Astrocyte of the spinal cord (primary cell): Measurements from ENCODE around the gene DUSP18.

Experiments used
- DNase-seq: peaks from one replicate; pipeline ENCODE4 v3.0.0; 2011; ENCODE audit warnings: low read depth, low spot score
- H3K4me3 ChIP-seq: 2 replicates; pipeline ENCODE4 v1.5.1; 2011; ENCODE audit warnings: low read depth, mild to moderate bottlenecking, low read length, moderate library complexity
- in situ Hi-C: cut with HindIII; loops from 2 replicates; pipeline ENCODE4 v1.10.0; 2017; ENCODE audit warnings: low sequenced_read_pairs
- TF ChIP-seq, protein P1 (sequence below): IDR thresholded peaks from 2 replicates; pipeline ENCODE4 v1.5.1; 2012; ENCODE audit warnings: low read depth, mild to moderate bottlenecking, low read length, inconsistent platforms

DUSP18 gene

DNA sequence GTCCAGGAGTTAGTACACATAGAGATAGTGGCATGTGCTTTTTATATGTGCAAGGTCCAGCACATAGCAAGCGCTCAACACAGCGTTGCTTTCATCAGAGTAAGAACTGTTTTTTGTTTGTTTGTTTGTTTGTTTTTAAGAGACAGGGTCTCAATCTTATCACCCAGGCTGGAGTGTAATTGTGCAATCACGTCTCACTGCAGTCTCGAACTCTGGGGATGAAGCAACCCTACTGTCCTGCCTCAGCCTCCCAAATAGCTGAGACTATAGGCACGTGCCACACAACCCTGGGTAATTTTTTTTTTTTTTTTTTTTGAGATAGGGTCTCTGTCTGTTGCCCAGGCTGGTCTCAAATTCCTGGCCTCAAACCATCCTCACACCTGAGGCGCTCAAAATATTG, 49.9 kb downstream of the DUSP18 start:
- TF ChIP-seq, protein P1, sequence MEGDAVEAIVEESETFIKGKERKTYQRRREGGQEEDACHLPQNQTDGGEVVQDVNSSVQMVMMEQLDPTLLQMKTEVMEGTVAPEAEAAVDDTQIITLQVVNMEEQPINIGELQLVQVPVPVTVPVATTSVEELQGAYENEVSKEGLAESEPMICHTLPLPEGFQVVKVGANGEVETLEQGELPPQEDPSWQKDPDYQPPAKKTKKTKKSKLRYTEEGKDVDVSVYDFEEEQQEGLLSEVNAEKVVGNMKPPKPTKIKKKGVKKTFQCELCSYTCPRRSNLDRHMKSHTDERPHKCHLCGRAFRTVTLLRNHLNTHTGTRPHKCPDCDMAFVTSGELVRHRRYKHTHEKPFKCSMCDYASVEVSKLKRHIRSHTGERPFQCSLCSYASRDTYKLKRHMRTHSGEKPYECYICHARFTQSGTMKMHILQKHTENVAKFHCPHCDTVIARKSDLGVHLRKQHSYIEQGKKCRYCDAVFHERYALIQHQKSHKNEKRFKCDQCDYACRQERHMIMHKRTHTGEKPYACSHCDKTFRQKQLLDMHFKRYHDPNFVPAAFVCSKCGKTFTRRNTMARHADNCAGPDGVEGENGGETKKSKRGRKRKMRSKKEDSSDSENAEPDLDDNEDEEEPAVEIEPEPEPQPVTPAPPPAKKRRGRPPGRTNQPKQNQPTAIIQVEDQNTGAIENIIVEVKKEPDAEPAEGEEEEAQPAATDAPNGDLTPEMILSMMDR, result no peak
- in situ Hi-C loops, result no loop called here
- DNase-seq, result no peak
- no peak overlapping the region for H3K4me3 ChIP-seq

DNA sequence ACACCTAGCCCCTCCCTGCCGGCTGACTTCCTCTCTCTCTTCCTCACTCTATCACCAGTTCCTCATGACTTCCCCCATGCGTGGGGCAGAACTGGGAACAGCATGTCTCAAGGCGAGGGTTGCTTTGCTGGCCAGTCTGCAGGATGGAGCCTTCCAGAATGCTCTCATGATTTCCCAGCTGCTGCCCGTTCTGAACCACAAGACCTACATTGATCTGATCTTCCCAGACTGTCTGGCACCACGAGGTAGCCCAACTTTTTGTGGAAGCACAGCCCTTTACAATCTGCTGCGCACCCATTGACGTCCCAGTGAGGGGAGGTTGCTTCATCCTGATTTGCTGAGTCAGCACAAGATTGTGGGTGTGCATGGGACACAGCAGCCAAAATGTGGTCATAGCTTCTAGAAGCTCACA, 52.1 kb downstream of the DUSP18 start:
- TF ChIP-seq, protein P1, result no peak
- no peak for DNase-seq
- in situ Hi-C loops, result no loop called here
- no peak overlapping the region for H3K4me3 ChIP-seq

DNA sequence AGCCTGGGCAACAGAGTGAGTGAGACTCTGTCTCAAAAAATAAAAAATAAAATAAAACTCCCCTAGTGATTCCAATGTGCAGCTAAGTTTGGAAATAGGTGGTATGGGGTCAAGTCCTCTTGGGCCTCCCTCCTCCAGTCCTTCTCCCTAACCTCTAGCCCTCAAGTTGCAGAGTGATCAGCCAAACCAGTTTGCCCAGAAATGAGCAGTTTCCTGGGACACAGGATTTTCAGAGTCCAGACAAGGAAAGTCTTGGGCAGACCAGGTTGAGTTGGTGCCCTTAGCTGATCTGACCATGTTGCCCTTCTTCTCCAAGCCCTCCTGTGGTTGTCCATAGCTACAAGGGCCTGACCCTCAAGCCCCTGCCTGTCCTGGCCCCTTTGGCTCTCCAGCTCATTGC, 52.8 kb downstream of the DUSP18 start:
- in situ Hi-C loops, result no loop called here
- TF ChIP-seq, protein P1, result no peak
- H3K4me3 ChIP-seq, result no peak overlapping the region
- DNase-seq, result no peak

DNA sequence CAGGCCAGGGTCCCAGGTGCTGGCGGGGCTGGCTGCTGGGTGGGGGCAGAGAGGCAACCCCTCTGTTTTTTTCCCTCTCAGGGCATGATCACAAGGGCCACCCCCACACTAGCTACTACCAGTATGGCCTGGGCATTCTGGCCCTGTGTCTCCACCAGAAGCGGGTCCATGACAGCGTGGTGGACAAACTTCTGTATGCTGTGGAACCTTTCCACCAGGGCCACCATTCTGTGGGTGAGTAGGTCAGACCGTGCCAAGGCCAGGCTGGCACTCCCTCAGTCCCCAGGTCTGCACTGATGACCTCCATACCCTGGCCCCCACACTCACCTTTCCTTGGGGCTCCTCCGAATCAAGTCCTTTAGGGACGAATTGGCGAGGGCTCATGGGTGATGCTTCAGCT, 53.4 kb downstream of the DUSP18 start:
- TF ChIP-seq, protein P1, result no peak
- in situ Hi-C loops, result no loop called here

DNA sequence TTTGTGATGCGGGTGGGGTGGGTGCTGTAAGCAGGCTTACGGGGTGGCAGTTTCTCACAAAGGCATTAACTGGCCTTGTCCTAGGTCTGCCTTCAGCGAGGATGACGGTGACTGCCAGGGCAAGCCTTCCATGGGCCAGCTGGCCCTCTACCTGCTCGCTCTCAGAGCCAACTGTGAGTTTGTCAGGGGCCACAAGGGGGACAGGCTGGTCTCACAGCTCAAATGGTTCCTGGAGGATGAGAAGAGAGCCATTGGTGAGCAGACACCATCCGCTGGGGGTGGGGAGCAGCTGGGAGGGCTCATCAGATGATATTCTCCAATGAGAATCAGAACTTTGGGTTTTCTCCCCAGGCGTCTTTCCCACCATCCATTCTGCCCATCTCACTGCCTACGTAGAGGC, 54.9 kb downstream of the DUSP18 start:
- TF ChIP-seq, protein P1, result no peak
- no peak for DNase-seq
- H3K4me3 ChIP-seq, result no peak overlapping the region
- in situ Hi-C loops, result no loop called here

More for the DNA sequence above, 53.4 kb downstream of the DUSP18 start:
- no peak overlapping the region for H3K4me3 ChIP-seq
- no peak for DNase-seq
